ENCODE measurements around the gene LYPD4. TPM values are rescaled to one million over a fixed set of nuclear protein-coding genes. Genes with fewer than 3 reads are reported as not detected.

LYPD4 gene
- total RNA-seq, 2 experiments from 2014 or later, result not detected

DNA sequence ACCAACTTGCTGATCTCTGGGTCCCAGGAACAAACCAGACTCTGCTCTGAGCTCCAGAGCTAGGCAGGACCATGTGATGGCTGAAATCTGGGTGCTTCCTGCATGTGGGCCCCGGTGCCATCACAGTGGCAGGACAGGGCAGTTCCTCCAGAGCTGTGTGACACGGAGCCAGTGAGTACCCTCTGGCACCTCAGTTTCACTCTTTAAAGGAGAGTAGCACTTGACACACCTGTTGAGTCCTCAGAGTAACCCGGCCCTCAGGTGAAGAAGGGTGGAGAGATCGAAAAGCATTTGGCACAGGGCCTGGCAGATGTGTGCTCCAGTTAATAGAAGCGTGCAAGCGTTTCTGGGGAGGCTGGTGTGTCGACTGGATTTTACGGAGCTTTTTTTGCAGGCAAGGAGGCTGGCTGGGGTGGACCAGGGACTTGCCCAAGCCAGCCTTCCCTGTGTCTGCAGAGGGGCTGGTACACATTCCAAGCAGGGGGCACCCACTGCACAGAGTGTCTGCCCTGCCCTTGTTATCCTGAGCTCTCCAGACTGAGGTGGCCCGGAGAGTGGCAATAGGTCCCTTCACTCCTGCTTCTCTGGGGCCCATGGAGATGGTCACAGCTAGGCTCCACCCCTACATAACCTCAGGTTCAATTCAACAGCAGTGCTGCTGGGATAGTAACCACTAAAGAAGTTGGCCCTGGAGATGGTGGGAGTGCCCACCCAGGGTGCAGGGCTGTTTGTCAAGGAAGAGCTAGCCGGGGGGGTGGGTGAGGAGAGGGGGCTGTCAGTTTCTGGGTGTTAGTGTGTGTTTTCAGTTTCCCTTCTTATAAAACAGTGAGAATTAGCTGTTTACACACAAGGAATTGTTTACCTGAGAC lies 23.9 kb upstream of the LYPD4 start:
- H2AFZ ChIP-seq (ENCODE audit: low read length), result no peak overlapping the region
- intact Hi-C loops (cut with micrococcal nuclease; ENCODE audit: unreplicated experiment), result loop anchor here (10.0 kb wide), 1 partner anchor 416 kb away; no protein-coding TSS in a partner anchor
- H3K9me2 ChIP-seq (ENCODE audit: insufficient read depth, low read length), result no peaks in the 10 kb centered on the region
- peaks cover 97% of the 10 kb centered on the region for H3K36me3 ChIP-seq (ENCODE audit: insufficient read depth, low read length)
- H3K27ac ChIP-seq (ENCODE audit: low read depth, low read length, poor library complexity, severe bottlenecking), result peak overlapping the region; percentile 100
- ChIA-PET POLR2A (interaction anchor here (0.9 to 1.6 kb wide), 2 partner anchors 9 to 74 kb away, joined by 3 to 5 read pairs; no protein-coding TSS in a partner anchor), CTCF (ENCODE audit: unreplicated experiment) (interaction anchor here (0.9 kb wide), 1 partner anchor 9 kb away, joined by 6 read pairs; no protein-coding TSS in a partner anchor)
- H4K20me1 ChIP-seq (ENCODE audit: insufficient read depth, low read length), result peaks cover 29% of the 10 kb centered on the region
- H3K79me2 ChIP-seq (ENCODE audit: insufficient read depth, low read depth, low read length), result peaks cover 51% of the 10 kb centered on the region
- no peak for DNase-seq (ENCODE audit: low spot score)
- peak overlapping the region; percentile 54 for H3K4me3 ChIP-seq (ENCODE audit: low read depth, low read length, poor library complexity, severe bottlenecking)
- H3K9me3 ChIP-seq (ENCODE audit: low read length), result no peaks in the 10 kb centered on the region
- H3K4me1 ChIP-seq (ENCODE audit: insufficient read depth, low read length, poor library complexity, severe bottlenecking), result peaks cover 97% of the 10 kb centered on the region
- BruUV-seq (replicated peaks), result no TSS peak
- peak overlapping the region; percentile 69 for H3K4me2 ChIP-seq (ENCODE audit: low read length)
- no peak for TF ChIP-seq EZH2phosphoT487 (IDR thresholded peaks at IDR 0.05; ENCODE audit: borderline replicate concordance, low read depth, low read length)
- TF ChIP-seq, protein P1, sequence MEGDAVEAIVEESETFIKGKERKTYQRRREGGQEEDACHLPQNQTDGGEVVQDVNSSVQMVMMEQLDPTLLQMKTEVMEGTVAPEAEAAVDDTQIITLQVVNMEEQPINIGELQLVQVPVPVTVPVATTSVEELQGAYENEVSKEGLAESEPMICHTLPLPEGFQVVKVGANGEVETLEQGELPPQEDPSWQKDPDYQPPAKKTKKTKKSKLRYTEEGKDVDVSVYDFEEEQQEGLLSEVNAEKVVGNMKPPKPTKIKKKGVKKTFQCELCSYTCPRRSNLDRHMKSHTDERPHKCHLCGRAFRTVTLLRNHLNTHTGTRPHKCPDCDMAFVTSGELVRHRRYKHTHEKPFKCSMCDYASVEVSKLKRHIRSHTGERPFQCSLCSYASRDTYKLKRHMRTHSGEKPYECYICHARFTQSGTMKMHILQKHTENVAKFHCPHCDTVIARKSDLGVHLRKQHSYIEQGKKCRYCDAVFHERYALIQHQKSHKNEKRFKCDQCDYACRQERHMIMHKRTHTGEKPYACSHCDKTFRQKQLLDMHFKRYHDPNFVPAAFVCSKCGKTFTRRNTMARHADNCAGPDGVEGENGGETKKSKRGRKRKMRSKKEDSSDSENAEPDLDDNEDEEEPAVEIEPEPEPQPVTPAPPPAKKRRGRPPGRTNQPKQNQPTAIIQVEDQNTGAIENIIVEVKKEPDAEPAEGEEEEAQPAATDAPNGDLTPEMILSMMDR (conservative IDR thresholded peaks at IDR 0.05; ENCODE audit: low read length), result no peak

GRCh38 chr19:41866284-41866683 lies 21.8 kb upstream of the LYPD4 start:
- peak overlapping the region; percentile 54 for H3K4me3 ChIP-seq (ENCODE audit: low read depth, low read length, poor library complexity, severe bottlenecking)
- intact Hi-C loops (cut with micrococcal nuclease; ENCODE audit: unreplicated experiment), result loop anchor here (10.0 kb wide), 1 partner anchor 419 kb away; no protein-coding TSS in a partner anchor
- peak overlapping the region; percentile 100 for H3K27ac ChIP-seq (ENCODE audit: low read depth, low read length, poor library complexity, severe bottlenecking)
- no peak overlapping the region for H2AFZ ChIP-seq (ENCODE audit: low read length)
- peaks cover 72% of the 10 kb centered on the region for H3K79me2 ChIP-seq (ENCODE audit: insufficient read depth, low read depth, low read length)
- peak overlapping the region; percentile 69 for H3K4me2 ChIP-seq (ENCODE audit: low read length)
- H3K9me2 ChIP-seq (ENCODE audit: insufficient read depth, low read length), result no peaks in the 10 kb centered on the region
- ChIA-PET POLR2A (no interaction called here), CTCF (ENCODE audit: unreplicated experiment) (no interaction called here)
- DNase-seq (ENCODE audit: low spot score), result no peak
- peaks cover 97% of the 10 kb centered on the region for H3K4me1 ChIP-seq (ENCODE audit: insufficient read depth, low read length, poor library complexity, severe bottlenecking)
- H3K36me3 ChIP-seq (ENCODE audit: insufficient read depth, low read length), result peaks cover 97% of the 10 kb centered on the region
- TF ChIP-seq, protein P1 (conservative IDR thresholded peaks at IDR 0.05; ENCODE audit: low read length), result no peak
- no peak for TF ChIP-seq EZH2phosphoT487 (IDR thresholded peaks at IDR 0.05; ENCODE audit: borderline replicate concordance, low read depth, low read length)
- H3K9me3 ChIP-seq (ENCODE audit: low read length), result no peaks in the 10 kb centered on the region
- BruUV-seq (replicated peaks), result no TSS peak
- peaks cover 44% of the 10 kb centered on the region for H4K20me1 ChIP-seq (ENCODE audit: insufficient read depth, low read length)

DNA sequence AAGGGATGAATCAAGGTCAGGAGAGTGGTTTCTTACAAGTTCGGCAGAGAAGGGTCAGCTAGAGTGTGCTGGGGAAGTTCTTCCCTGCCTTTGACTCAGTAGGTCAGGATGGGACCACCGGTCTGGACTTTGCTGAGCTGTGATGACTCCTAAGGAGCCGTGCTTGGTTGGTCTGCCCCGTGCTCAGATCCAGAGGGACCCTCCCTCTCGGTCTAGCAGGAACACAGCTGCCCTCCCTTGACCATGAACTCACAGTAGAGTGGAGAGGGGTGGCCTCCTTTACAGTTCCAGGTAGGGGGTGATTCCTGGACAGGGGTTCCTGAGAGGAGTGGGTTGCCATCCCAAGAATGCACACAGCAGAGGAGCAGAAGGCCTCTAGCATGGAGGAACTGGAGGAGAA lies 19.9 kb upstream of the LYPD4 start:
- Histone ChIP-seq H4K20me1 (ENCODE audit: insufficient read depth, low read length) (peaks cover 52% of the 10 kb centered on the region), H3K27ac (ENCODE audit: low read depth, low read length, poor library complexity, severe bottlenecking) (peak overlapping the region; percentile 36), H3K36me3 (ENCODE audit: insufficient read depth, low read length) (peaks cover 88% of the 10 kb centered on the region), H3K4me1 (ENCODE audit: insufficient read depth, low read length, poor library complexity, severe bottlenecking) (peaks cover 82% of the 10 kb centered on the region), H3K79me2 (ENCODE audit: insufficient read depth, low read depth, low read length) (peaks cover 84% of the 10 kb centered on the region), H2AFZ (ENCODE audit: low read length) (no peak overlapping the region), H3K9me2 (ENCODE audit: insufficient read depth, low read length) (no peaks in the 10 kb centered on the region), H3K4me3 (ENCODE audit: low read depth, low read length, poor library complexity, severe bottlenecking) (peak overlapping the region; percentile 45), H3K4me2 (ENCODE audit: low read length) (peak overlapping the region; percentile 98), H3K9me3 (ENCODE audit: low read length) (no peaks in the 10 kb centered on the region)
- DNase-seq (ENCODE audit: low spot score), result no peak
- ChIA-PET POLR2A (no interaction called here), CTCF (ENCODE audit: unreplicated experiment) (no interaction called here)
- TF ChIP-seq EZH2phosphoT487 (IDR thresholded peaks at IDR 0.05; ENCODE audit: borderline replicate concordance, low read depth, low read length), result no peak
- TF ChIP-seq, protein P1 (conservative IDR thresholded peaks at IDR 0.05; ENCODE audit: low read length), result no peak
- intact Hi-C loops (cut with micrococcal nuclease; ENCODE audit: unreplicated experiment), result loop anchor here (10.0 kb wide), 1 partner anchor 420 kb away; no protein-coding TSS in a partner anchor
- no TSS peak for BruUV-seq (replicated peaks)

All from OCI-LY7 (cell line).